Measurements from ENCODE around the gene PTPN9.
A peak's percentile ranks its signal among the peaks of the same experiment; 100 is the strongest.
"Not testable (repeated sequence)": the region's sequence is repeated elsewhere in the genome, so short reads cannot be mapped to it uniquely, and the experiment has no call there.

The PTPN9 gene

DNA sequence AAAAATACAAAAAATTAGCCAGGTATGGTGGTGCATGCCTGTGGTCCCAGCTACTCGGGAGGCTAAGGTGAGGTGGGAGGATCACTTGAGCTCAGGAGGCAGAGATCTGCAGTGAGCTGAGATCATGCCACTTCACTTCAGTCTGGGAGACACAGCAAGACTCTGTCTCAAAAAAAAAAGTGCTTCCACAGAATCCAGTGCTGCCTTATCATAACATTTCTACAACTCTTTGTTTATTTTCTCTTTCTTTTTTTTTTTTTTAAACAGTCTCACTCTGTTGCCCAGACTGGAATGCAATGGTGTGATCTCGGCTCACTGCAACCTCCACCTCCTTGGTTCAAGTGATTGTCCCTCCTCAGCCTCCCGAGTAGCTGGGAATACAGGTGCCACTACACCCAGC lies 53.4 kb downstream of the PTPN9 start:
- DNase-seq, result not testable (repeated sequence)

DNA sequence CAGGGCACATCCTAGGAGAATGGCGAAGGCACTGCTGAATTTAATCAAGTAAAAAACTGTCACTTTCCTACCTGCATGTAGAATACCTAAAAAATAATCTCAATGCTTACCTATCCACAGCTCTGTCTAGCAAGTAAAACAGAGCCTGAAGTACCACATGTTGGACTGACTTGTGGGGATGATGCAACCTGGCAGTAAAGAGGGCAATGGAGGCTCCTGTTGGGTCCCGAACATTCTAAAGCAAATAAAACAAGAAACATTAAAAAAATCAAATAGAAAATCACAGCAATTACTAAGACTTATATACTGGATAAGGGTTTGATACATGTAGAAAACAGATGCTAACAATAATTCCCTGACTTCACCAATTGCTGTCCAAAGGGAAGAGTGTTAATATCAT lies 56.1 kb downstream of the PTPN9 start:
- DNase-seq, result no peak

DNA sequence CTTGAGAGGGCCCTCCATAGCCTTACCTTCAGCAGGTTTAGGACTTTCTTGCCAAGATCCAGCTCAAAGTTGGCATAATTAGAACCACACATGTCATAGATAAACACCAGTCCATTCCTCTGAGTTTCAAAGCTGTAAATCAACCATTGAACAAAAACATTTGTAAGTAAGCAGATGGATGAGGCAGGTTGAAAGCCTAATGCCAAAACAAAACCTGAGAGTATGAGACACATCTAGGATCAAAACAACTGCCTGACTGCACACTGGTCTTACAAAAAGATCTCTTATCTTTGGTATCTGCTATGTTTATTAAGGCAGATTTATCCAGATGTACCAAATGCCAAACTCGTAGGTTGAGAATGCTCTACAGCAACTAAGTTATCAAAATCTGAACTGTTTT lies 61.9 kb downstream of the PTPN9 start:
- no peak for DNase-seq

DNA sequence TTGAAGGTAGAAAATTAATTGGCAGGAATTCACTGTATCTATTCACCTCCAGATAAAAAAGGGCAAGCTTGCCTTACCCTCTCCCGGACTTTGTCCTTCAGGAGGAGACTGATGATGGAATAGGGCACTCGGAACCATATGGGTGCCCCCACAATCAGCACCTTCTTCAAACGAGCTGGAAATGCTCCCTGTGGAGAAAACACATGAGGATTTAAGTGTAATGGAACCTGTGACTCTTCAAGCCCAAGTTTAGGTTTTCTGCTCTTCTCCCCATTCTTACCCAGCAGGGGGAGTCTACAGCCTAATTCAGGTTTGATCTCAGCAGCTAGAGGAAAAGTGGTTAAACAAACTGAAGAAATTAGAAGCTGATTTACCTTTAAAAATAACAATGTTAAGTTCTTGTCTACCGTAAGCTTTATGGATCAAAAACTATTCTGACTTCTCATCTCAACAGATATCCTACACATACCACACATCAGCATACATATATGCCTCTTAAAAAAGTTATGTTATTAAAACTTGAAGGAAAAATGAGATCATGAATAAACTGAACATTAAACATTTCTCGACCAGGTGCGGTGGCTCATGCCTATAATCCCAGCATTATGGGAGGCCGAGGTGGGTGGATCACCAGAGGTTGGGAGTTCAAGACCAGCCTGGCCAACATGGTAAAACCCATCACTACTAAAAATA lies 70.1 kb downstream of the PTPN9 start:
- DNase-seq, result no peak

DNA sequence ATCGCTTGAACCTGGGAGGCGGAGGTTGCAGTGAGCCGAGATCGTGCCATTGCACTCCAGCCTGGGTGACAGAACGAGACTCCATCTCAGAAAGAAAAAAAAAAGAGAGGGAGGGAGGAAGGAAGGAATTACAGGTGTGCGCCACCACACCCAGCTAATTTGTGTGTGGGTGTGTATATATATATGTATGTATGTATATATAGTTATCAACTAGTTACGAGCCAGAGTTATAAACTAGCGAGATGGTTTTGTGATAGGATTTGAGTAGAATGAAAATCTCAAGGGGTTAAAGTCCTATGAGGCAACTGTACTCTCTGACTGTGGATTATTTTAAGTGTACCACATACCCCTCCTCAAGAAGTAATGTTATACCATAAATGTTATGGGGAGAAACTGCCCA lies 76.8 kb downstream of the PTPN9 start:
- no peak for DNase-seq

DNA sequence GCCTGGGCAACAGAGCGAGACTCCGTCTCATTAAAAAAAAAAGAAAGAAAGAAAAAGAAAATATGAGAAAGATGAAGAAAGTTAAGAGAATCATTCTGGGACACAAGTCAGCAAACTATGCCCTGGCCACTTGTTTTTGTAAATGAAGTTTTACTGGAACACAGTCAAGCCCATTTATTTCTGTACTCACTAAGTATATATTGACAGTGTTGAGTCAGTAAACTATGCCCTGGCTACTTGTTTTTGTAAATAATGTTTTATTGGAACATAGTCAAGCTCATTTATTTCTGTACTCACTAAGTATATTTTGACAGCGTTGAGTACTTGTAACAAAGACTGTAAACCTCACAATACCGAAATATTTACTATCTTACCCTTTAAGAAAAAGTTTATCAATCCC lies 85.4 kb downstream of the PTPN9 start:
- no peak for DNase-seq

DNA sequence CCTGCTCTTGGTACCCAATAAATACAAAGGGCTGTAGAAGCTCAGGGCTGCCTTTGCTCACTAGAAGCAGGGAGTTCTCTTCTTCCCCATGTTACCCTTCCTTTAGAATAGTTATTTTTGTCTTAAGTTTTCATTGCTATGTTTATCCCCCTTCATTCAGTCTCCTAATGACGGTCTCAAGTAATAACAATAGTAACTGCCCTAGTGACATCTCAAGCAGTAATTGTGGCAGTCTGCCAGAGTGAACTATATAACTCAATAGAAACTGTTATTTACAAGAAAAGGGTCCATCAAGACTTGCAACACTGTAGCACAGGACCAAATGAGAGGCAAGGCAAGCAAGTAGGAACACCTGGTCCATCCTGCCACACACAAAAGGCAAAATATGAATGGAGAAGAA lies 95.2 kb downstream of the PTPN9 start:
- DNase-seq, result no peak

DNA sequence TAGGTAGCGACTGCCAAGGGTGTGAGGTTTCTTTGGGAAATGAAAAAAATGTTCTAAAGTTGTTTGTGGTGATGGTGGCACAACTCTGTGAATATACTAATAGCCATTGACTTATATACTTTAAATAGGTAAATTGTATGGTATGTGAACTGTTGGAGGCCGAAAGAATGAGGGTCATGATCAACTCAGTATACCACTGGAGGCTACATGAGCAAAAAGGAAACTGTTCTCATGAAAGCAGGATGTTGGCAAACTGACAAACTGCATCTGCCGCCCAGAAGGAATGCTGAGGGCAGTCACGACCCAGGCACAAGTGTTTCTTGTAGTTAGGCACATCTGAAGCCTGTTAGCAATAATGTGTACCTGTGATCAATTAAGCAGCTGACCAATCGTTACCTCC lies 95.6 kb downstream of the PTPN9 start:
- DNase-seq, result not testable (repeated sequence)

DNA sequence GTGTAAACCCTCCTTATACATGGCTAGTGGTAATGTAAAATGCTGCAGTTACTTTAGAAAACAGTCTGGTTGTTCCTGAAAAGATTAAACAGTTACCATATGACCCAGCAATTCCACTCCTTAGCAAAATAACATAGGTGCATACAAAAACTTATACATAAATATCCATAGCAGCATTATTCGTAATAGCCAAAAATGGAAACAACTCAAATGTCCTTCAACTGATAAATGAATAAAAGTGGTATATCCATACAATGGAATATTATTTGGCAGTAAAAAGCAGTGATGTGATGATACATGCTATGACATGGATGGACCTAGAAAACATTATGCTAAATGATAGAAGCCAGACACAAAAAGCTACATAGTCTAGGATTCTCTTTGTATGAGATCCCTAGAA lies 96.0 kb downstream of the PTPN9 start:
- no peak for DNase-seq

DNA sequence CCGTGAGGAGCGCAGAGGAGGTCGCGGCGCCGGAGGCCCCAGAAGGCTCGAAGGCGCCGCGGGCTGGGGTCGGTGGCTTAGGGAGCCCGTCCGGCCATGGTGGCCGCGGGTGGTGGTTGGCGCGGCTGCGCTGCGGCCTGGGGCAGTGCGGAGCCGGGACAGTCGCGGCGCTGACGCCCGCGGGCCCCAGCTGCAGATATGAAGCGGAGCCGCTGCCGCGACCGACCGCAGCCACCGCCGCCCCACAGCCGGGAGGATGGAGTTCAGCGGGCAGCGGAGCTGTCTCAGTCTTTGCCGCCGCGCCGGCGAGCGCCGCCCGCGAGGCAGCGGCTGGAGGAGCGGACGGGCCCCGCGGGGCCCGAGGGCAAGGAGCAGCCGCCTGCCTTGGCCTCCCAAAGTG lies 98.7 kb downstream of the PTPN9 start:
- DNase-seq, result not testable (repeated sequence)

DNA sequence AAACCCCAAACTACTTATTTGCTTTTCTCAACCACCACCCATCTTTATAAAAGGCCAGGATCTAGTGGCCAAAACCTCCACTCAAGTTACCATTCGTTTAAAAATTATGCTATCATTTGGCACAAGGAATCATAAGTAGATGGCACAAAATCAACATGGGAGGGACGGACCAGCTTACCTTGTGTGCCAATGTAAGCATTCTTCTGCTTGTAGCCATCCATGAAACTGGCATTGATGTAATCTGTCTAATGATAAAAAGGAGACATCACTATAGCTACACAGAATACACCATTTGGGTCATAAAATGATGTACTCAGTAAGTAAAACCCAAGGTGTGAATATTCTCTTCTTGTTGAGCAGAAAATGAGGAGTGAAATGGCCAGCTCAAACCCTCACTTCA lies 99.4 kb downstream of the PTPN9 start:
- no peak for DNase-seq

DNA sequence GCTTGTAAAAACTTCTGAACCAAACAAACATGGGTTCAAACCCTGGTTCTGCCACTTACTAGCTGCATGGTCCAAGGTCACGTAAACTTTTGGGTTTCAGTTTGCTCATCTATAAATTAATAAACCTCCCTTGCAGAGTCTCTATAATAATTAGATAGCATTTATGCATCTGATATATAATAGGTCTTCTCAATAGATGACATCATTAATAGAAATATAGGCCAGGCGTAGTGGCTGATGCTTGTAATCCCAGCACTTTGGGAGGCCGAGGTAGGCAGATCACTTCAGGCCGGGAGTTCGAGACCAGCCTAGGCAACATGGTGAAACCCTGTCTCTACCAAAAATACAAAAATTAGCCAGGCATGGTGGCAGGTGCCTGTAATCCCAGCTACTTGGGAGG lies 102.0 kb downstream of the PTPN9 start:
- DNase-seq, result not testable (repeated sequence)

DNA sequence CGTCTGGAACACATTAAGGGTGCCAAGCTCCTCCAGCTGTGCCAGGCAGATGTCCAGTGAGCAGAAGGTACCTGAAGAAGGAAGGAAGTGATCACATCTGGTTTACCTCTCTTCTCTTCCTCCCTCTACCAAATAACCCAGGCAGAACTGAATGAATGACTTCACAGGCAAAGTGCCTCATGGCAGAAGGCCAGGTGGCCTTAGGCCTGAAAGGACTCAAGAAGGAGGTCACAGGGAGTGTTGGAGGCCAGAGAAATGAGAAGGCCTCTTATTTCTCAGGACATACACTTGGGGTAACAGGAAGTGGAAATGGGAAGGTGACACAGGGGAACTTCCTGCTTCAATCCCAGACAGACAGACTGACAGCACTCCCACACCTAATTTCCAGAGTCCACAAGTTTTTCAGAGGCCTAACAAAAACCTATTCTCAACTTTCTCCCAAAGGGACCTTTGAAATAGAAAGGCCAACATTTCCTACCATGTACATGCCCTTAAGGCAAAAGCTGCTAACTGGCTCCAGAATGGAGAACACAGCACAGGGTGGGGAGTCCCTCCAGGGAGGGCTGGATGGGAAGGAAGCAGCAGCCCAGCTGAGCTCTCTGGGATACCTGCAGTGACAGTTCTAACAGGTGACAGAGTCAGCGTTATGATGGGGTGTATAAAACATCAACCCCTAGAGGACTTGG lies 110.1 kb downstream of the PTPN9 start:
- no peak for DNase-seq

DNA sequence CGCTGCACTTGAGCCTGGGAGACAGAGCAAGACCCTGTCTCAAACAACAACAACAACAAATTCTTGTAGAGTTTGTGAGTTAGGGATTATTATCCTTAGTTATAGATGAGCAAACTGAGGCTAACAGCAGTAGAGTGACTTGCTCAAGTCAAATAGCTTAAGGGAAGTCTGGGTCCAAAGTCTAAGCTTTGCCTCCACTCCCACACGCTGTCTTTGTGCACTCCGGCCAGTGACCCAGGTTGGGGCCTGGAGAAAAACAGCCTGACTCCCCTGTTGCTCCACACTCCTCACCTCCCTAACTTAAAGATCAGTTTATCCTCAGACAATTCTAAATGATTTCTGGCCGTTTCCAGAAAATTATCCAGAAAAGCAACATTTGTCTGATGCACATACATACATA lies 118.5 kb downstream of the PTPN9 start:
- no peak for DNase-seq

DNA sequence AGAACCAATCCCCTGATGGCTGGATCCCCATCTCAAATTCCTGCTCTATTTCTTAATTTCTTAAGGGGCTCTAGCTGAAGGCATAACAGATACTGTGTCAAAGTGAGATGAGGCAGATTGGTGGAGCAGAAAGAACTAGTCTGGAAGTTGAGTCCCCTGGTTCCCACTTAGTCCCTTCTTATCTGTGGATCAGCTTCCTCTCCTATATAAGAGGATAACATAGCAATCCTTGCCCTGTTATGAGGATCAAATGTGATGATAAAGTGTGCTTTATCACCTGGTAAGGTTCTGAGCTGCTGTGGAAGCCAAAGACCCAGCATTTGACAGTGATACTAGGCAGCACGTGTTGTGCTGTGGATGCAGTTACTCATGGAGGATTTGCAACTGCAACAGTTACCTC lies 119.5 kb downstream of the PTPN9 start:
- no peak for DNase-seq

DNA sequence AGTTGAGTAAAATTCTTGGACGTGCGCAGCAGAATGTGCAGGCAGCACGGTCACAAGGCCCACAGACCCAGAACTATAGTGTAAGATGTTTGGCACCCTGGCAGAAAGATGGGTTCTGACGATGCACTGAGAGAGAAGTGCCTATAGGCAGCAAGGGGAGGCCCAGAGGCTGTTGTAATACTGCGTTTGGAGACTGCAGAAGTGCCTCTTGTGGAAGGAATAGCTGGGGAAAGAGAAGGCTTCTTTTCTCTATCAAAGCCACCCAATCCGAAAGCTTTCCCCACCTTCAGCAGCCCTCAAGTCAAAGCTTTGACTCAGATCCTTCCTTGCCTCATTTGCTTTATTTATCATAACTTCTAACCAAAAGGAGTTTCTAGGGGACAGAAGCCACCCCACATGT lies 122.4 kb downstream of the PTPN9 start:
- no peak for DNase-seq

DNA sequence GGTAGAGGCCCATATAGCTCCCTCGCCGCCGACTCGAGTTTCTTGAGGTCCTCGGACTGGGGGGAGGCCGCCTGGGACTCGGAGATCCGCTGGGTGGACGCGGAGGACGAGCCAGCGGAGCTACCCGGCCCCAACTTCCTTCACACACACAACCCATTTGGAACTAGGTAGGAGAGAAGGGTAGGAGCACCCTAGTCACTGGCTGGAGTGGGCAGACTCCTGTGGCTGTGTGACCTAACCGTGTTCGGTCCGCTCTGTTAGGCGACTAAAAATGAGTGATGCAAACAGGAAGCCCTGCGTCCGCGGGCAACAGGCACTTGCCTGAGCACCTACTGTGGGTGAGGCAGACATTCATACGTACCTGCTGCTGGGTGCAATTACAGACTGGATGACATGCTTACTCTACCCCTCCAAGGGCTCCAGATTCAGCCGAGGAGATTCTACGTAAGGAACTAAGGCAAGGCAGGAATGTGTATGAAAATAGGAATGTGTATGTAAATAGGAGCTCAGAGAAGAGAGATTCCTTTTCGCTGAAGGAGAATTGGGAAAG lies 123.1 kb downstream of the PTPN9 start:
- peak; percentile 51 for DNase-seq

DNA sequence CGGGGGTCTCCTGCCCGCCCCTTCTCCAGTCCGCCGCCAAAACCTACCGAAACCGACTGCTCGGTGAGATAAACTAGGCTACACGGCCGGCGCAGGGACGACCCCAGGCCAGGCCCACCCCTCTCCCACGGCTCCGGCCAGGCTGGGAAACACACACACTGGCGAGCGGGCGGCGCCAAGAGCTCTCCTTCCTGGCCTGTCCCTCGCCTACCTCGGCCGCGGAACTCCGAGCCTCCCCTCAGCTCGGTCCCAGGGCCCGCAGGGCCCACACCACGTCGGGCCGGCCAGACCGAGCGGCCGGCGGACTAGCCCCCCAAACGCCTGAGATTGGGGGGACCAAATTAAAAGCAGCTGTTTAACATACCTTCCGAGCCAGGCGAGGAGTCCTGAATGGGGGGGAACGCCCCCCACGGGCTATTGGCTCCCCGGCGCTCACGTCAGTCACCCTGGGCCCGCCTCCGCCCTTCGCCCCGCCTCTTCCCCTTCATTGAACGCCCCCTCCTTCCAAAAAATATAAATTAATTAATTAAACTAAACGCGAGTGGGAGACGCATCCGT lies 123.6 kb downstream of the PTPN9 start:
- peak; percentile 90 for DNase-seq

DNA sequence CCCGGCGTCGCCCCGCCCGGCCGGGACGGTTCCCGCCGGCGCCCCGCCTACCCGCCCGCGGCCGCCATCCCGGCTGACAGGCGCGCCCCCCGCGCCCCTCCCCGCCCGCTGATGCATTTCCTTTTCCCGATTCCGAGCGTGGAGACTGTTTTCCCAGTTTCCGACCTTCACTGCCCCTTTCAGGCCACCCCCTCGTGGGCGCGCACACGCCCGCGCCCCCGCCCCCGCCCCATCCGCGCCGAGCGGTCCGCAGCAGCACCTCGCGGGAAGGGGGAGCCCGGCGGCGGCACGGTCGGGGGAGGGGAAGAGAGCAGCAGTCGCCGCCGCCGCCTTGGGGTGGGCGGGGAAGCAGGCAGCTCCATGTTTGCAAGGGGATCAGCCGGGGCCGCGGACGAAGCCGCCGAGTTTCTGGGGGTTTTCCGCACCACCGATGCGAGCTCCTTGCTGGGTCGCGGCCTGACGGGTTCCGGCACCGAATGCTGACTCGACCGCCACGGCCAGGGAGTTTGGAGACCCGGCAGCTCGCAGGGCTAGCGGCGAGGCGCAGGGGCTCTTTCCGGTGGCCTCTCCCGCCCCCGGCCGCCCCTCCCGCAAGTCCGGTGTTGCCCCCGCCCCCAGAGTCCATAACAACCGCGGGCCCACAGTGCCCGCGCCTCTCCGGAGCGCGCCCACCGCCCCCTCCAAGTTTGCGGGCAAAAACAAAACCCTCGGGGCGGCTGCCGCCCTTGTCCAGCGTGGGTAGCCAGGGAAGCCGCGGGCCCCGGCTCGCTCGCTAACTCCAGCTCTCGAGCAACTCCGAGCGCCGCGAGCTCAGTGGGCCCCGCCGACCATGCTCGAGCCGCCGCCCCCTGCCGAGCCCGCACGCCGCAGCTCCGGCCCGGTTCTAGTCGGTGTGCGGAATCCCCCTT lies 124.4 kb downstream of the PTPN9 start:
- peak; percentile 90 for DNase-seq

DNA sequence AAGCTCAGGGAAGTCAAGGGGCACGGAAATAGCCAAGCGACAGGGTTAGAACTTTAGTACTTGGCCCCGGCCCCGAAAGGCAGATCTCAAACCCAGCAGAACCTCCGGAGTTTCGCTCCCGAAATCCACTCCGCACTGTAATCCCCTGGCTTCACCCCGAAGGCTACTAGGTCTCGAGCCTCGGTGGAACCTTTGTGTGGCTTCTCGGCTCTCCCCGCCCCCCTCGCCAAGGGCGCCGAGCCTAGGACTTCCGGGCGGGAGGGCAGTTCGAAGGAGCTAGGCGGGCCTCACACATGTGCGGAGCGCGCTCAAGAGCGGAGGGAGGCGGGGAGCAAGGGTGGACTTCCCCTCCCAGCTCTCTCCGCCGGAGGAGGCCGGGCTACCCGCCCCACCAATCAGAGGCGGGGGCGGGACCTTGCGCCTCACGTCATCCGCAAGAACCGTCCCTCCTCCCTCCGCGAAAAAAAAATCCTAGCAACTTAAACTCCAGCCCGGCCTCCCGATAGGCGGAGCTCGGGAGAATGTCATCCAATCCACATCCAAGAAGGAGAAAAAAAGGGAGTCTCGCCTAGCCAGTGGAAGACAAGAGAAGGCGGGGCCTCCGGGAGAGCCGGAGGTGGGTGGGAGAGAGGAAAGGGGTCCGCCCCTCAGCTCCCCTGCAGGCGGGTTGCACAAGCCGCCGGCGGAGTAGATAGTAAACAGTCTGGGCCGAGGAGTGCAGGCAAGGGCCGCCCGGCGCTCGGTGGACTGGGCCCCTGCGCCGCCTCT lies 125.2 kb downstream of the PTPN9 start:
- peak; percentile 100 for DNase-seq

DNA sequence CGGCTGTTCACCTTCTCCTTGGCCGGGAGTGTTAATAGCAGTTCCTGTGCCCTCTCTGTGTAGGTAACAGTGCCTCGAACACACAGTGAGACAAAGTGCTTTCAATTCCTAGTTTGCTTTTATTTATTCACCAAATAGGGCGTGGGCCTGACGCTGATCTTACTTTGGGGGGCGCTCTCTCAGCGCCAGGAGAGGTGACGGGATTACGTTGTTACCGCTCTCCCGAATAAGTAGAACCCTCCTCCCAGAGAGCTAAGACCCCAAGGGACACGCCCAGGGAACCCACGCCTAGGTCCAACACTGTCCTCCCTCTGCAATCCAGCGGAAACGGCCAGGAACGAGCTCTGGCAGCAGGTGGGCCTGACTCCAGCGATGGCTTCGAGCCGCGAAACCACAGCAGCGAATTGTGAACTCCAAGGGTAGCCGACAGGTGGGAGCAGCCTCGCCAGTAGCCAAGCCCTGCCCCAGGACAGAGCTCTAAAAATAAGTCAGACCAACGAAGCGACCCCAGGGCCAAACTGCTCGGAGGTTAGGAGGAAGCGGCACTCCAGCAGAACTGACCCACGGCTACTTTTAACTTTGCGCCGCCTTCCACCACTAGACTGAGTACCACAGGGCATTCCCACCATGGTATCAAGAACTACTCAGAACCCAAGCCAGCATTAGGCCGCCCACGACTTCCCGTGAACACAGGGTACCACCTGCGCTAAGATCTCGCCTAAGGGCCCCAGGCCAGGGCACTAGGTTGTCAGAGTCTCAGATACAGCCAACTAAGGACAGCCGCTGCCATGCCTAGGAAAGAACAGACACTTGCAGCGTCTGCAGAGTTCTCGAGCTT lies 126.0 kb downstream of the PTPN9 start:
- DNase-seq, result no peak
